Hepatocyte (in vitro differentiated cells): ENCODE data around the gene OMD. TPM values are rescaled to one million over a fixed set of nuclear protein-coding genes. Genes with fewer than 3 reads are reported as not detected.

Experiments
- DNase-seq: peaks from one replicate; pipeline ENCODE4 v3.0.0-alpha.2; 2016; ENCODE audit warnings: low spot score
- H2AFZ ChIP-seq: fragments of 200-600 bp; sonication (generic); 2 replicates; pipeline ENCODE4 v1.6.0; 2016; ENCODE audit warnings: antibody characterized with exemption, mild to moderate bottlenecking
- H3K27ac ChIP-seq: fragments of 200-600 bp; sonication (generic); 2 replicates; pipeline ENCODE4 v1.5.1; 2016; ENCODE audit warnings: mild to moderate bottlenecking
- H3K27me3 ChIP-seq: fragments of 200-600 bp; sonication (generic); 2 replicates; pipeline ENCODE4 v1.6.1; 2016
- H3K36me3 ChIP-seq: fragments of 200-600 bp; sonication (generic); replicated peaks from 2 replicates; pipeline ENCODE4 v1.5.1; 2016; ENCODE audit warnings: low read depth; ENCODE audit not compliant: insufficient read depth
- H3K4me1 ChIP-seq: fragments of 200-600 bp; sonication (generic); 2 replicates; pipeline ENCODE4 v1.5.1; 2016; ENCODE audit warnings: mild to moderate bottlenecking, moderate library complexity; ENCODE audit not compliant: insufficient read depth
- H3K4me2 ChIP-seq: fragments of 200-600 bp; sonication (generic); 2 replicates; pipeline ENCODE4 v1.6.0; 2016
- H3K4me3 ChIP-seq: fragments of 200-600 bp; sonication (generic); 2 replicates; pipeline ENCODE4 v1.5.1; 2016; ENCODE audit warnings: mild to moderate bottlenecking
- H3K79me2 ChIP-seq: fragments of 200-600 bp; sonication (generic); 2 replicates; pipeline ENCODE4 v1.6.0; 2017; ENCODE audit warnings: mild to moderate bottlenecking
- H3K9me2 ChIP-seq: fragments of 200-600 bp; sonication (generic); replicated peaks from 2 replicates; pipeline ENCODE4 v1.6.0; 2017; ENCODE audit warnings: mild to moderate bottlenecking; ENCODE audit not compliant: insufficient read depth
- H3K9me3 ChIP-seq: fragments of 200-600 bp; sonication (generic); 2 replicates; pipeline ENCODE4 v1.5.1; 2016; ENCODE audit warnings: low read depth, mild to moderate bottlenecking
- H4K20me1 ChIP-seq: fragments of 200-600 bp; sonication (generic); 2 replicates; pipeline ENCODE4 v1.6.0; 2016; ENCODE audit warnings: mild to moderate bottlenecking; ENCODE audit not compliant: insufficient read depth, poor library complexity, severe bottlenecking
- CTCF ChIP-seq: fragments of 200-600 bp; sonication (generic); IDR thresholded peaks from 2 replicates; pipeline ENCODE4 v1.5.1; 2016; ENCODE audit warnings: antibody characterized with exemption, mild to moderate bottlenecking; ENCODE audit not compliant: poor library complexity
- EZH2 ChIP-seq: fragments of 200-600 bp; sonication (generic); IDR thresholded peaks from 2 replicates; pipeline ENCODE4 v1.6.1; 2016; ENCODE audit warnings: antibody characterized with exemption, mild to moderate bottlenecking, borderline replicate concordance
- EZH2phosphoT487 ChIP-seq: fragments of 200-600 bp; sonication (generic); IDR thresholded peaks from one replicate; pipeline ENCODE4 v1.6.1; 2018; ENCODE audit warnings: antibody characterized with exemption, mild to moderate bottlenecking, low read depth, moderate library complexity; ENCODE audit not compliant: unreplicated experiment, severe bottlenecking
- WGBS: methylation state at CpG from one replicate; pipeline ENCODE4 v1.1.6; 2016; ENCODE audit warnings: low lambda C conversion rate; ENCODE audit errors: missing lambda C conversion rate; 5-methylcytosine and 5-hydroxymethylcytosine counted together
- polyA plus RNA-seq: library from polyadenylated mRNA; unstranded; fragments of >200 nt; fragmentation: Nextera tagmentation; extraction: Ambion mirVana; gene quantifications from 2 replicates; pipeline ENCODE4 v1.2.1, GENCODE V29; 2016
- total RNA-seq: library from RNA; depleted of rRNA; stranded (reverse); fragments of >200 nt; gene quantifications from 2 replicates; pipeline ENCODE4 v1.2.3, GENCODE V29; 2014

Gene OMD
- total and polyA plus RNA-seq, 2 experiments from 2014 or later: 0.17 to 0.47 TPM

GRCh38 chr9:92439921-92440750 lies 15.9 kb upstream of the OMD start:
- H3K27me3 ChIP-seq: no peaks in the 10 kb centered on the region
- H3K36me3 ChIP-seq: no peaks in the 10 kb centered on the region
- no peak overlapping the region for H2AFZ ChIP-seq
- H3K4me1 ChIP-seq: no peaks in the 10 kb centered on the region
- no peak overlapping the region for H3K4me3 ChIP-seq
- no peaks in the 10 kb centered on the region for H3K9me3 ChIP-seq
- H4K20me1 ChIP-seq: no peaks in the 10 kb centered on the region
- no peaks in the 10 kb centered on the region for H3K79me2 ChIP-seq
- H3K27ac ChIP-seq: no peak overlapping the region
- DNase-seq: no peak
- TF ChIP-seq EZH2phosphoT487 (no peak), CTCF (no peak), EZH2 (no peak)
- WGBS: 89% methylated on average over 5 of the region's 5 CpGs
- no peaks in the 10 kb centered on the region for H3K9me2 ChIP-seq
- no peak overlapping the region for H3K4me2 ChIP-seq

- no peak overlapping the region for H3K4me2 ChIP-seq
- peak; percentile 16 for DNase-seq
- H3K36me3 ChIP-seq: no peaks in the 10 kb centered on the region
- no peaks in the 10 kb centered on the region for H3K79me2 ChIP-seq
- H3K27ac ChIP-seq: no peak overlapping the region
- no peak overlapping the region for H3K4me3 ChIP-seq
- H2AFZ ChIP-seq: no peak overlapping the region
- no peaks in the 10 kb centered on the region for H3K9me2 ChIP-seq
- no peaks in the 10 kb centered on the region for H3K4me1 ChIP-seq
- H3K27me3 ChIP-seq: no peaks in the 10 kb centered on the region
- no peaks in the 10 kb centered on the region for H4K20me1 ChIP-seq
- 88% methylated on average over 5 of the region's 5 CpGs for WGBS
- no peaks in the 10 kb centered on the region for H3K9me3 ChIP-seq
- TF ChIP-seq EZH2: no peak
- no peak for TF ChIP-seq EZH2phosphoT487
- TF ChIP-seq CTCF: peak; percentile 64
Measured at GRCh38 chr9:92438900-92439526, 14.7 kb upstream of the OMD start.

GRCh38 chr9:92435263-92435662 lies 11.0 kb upstream of the OMD start:
- WGBS: 100% methylated on average over 1 of the region's 1 CpG

More at GRCh38 chr9:92435263-92435662, 11.0 kb upstream of the OMD start:
- Histone ChIP-seq H3K9me2 (no peaks in the 10 kb centered on the region), H3K36me3 (no peaks in the 10 kb centered on the region), H3K4me2 (no peak overlapping the region), H2AFZ (no peak overlapping the region), H3K4me1 (no peaks in the 10 kb centered on the region), H3K4me3 (no peak overlapping the region), H3K27me3 (no peaks in the 10 kb centered on the region), H3K79me2 (no peaks in the 10 kb centered on the region), H4K20me1 (no peaks in the 10 kb centered on the region), H3K27ac (no peak overlapping the region), H3K9me3 (no peaks in the 10 kb centered on the region)
- TF ChIP-seq CTCF: no peak
- no peak for TF ChIP-seq EZH2phosphoT487
- TF ChIP-seq EZH2: no peak
- no peak for DNase-seq
